H9 (cell line): ENCODE data around the gene KCNJ10. TPM values are rescaled to one million over a fixed set of nuclear protein-coding genes. Genes with fewer than 3 reads are reported as not detected.

Experiments
- DNase-seq: peaks from one replicate; pipeline ENCODE4 v3.0.0-alpha.2; 2017
- H2AFZ ChIP-seq: one replicate; pipeline ENCODE4 v1.6.1; 2013; ENCODE audit warnings: mild to moderate bottlenecking, low read length, control low read depth, moderate library complexity
- H2AK5ac ChIP-seq: 2 replicates; pipeline ENCODE4 v1.6.1; 2013; ENCODE audit warnings: low read length, control low read depth, mixed read lengths; ENCODE audit not compliant: insufficient read length
- H2BK120ac ChIP-seq: one replicate; pipeline ENCODE4 v1.6.1; 2013; ENCODE audit warnings: low read depth, mild to moderate bottlenecking, low read length, control low read depth, inconsistent platforms; ENCODE audit not compliant: poor library complexity, severe bottlenecking
- H2BK12ac ChIP-seq: 2 replicates; pipeline ENCODE4 v1.6.1; 2013; ENCODE audit warnings: low read length, control low read depth, mixed read lengths, low read depth; ENCODE audit not compliant: insufficient read length
- H2BK15ac ChIP-seq: 2 replicates; pipeline ENCODE4 v1.6.1; 2013; ENCODE audit warnings: low read depth, low read length, control low read depth
- H2BK20ac ChIP-seq: one replicate; pipeline ENCODE4 v1.6.1; 2013; ENCODE audit warnings: low read depth, mild to moderate bottlenecking, low read length, control low read depth, inconsistent platforms; ENCODE audit not compliant: poor library complexity, severe bottlenecking
- H2BK5ac ChIP-seq: 2 replicates; pipeline ENCODE4 v1.6.1; 2013; ENCODE audit warnings: low read length, control low read depth, mixed read lengths; ENCODE audit not compliant: insufficient read length
- H3K14ac ChIP-seq: 2 replicates; pipeline ENCODE4 v1.6.1; 2013; ENCODE audit warnings: low read length, control low read depth; ENCODE audit not compliant: insufficient read depth
- H3K18ac ChIP-seq: 2 replicates; pipeline ENCODE4 v1.6.1; 2013; ENCODE audit warnings: low read depth, mild to moderate bottlenecking, mixed read lengths, low read length, control low read depth; ENCODE audit not compliant: insufficient read length
- H3K23ac ChIP-seq: 2 replicates; pipeline ENCODE4 v1.6.1; 2013; ENCODE audit warnings: low read length, control low read depth, mixed read lengths, low read depth; ENCODE audit not compliant: insufficient read length
- H3K23me2 ChIP-seq: 2 replicates; pipeline ENCODE4 v1.6.1; 2013; ENCODE audit warnings: low read depth, mild to moderate bottlenecking, mixed read lengths, low read length, control low read depth; ENCODE audit not compliant: insufficient read length, poor library complexity, severe bottlenecking
- H3K27ac ChIP-seq: 2 replicates; pipeline ENCODE4 v1.5.1; 2013; ENCODE audit warnings: low read length, control low read depth, mixed read lengths, low read depth; ENCODE audit not compliant: insufficient read length
- H3K27me3 ChIP-seq: 2 replicates; pipeline ENCODE4 v1.6.1; 2013; ENCODE audit warnings: low read length, control low read depth, inconsistent platforms; ENCODE audit not compliant: insufficient read depth
- H3K4ac ChIP-seq: 2 replicates; pipeline ENCODE4 v1.6.1; 2013; ENCODE audit warnings: low read depth, mild to moderate bottlenecking, control low read depth, inconsistent platforms, low read length, moderate library complexity
- H3K4me1 ChIP-seq: 2 replicates; pipeline ENCODE4 v1.6.1; 2013; ENCODE audit warnings: low read length, control low read depth, inconsistent platforms; ENCODE audit not compliant: insufficient read depth
- H3K4me2 ChIP-seq: 2 replicates; pipeline ENCODE4 v1.6.1; 2013; ENCODE audit warnings: low read length, control low read depth, mixed read lengths; ENCODE audit not compliant: insufficient read length, insufficient read depth
- H3K56ac ChIP-seq: 2 replicates; pipeline ENCODE4 v1.6.1; 2013; ENCODE audit warnings: low read depth, mild to moderate bottlenecking, mixed read lengths, low read length, control low read depth; ENCODE audit not compliant: insufficient read length
- H3K79me1 ChIP-seq: 2 replicates; pipeline ENCODE4 v1.6.1; 2013; ENCODE audit warnings: low read depth, mild to moderate bottlenecking, moderate library complexity, low read length, control low read depth, inconsistent platforms; ENCODE audit not compliant: insufficient read depth, poor library complexity, severe bottlenecking
- H3K79me2 ChIP-seq: 2 replicates; pipeline ENCODE4 v1.6.1; 2013; ENCODE audit warnings: low read length, control low read depth, inconsistent platforms; ENCODE audit not compliant: insufficient read depth
- H3K9ac ChIP-seq: 2 replicates; pipeline ENCODE4 v1.6.1; 2013; ENCODE audit warnings: low read length, control low read depth, mixed read lengths; ENCODE audit not compliant: insufficient read length; ENCODE audit errors: extremely low read depth
- H3K9me3 ChIP-seq: one replicate; pipeline ENCODE4 v1.6.1; 2013; ENCODE audit warnings: low read depth, low read length, inconsistent platforms; ENCODE audit not compliant: control insufficient read depth
- H3T11ph ChIP-seq: one replicate; pipeline ENCODE4 v1.6.1; 2013; ENCODE audit warnings: mild to moderate bottlenecking, low read length, control low read depth, inconsistent platforms
- H4K20me1 ChIP-seq: one replicate; pipeline ENCODE4 v1.6.1; 2013; ENCODE audit not compliant: control insufficient read depth, insufficient read length, insufficient read depth
- H4K5ac ChIP-seq: 2 replicates; pipeline ENCODE4 v1.6.1; 2013; ENCODE audit warnings: low read depth, mild to moderate bottlenecking, mixed read lengths, low read length, control low read depth; ENCODE audit not compliant: insufficient read length
- H4K8ac ChIP-seq: replicated peaks from 2 replicates; pipeline ENCODE4 v1.6.1; 2013; ENCODE audit warnings: low read length, control low read depth, mixed read lengths, low read depth; ENCODE audit not compliant: insufficient read length
- H4K91ac ChIP-seq: 2 replicates; pipeline ENCODE4 v1.6.1; 2013; ENCODE audit warnings: low read depth, mild to moderate bottlenecking, moderate library complexity, mixed read lengths, low read length, control low read depth; ENCODE audit not compliant: insufficient read length
- H3K27ac Mint-ChIP-seq, 3 experiments: 2 replicates in 2 of 3; 3 replicates in 1 of 3; pipeline ENCODE4 v1.8.0; 2020 to 2021; ENCODE audit warnings: mixed read lengths in 3 of 3, mild to moderate bottlenecking in 1 of 3, moderate library complexity in 1 of 3
- H3K27me3 Mint-ChIP-seq: 2 replicates; pipeline ENCODE4 v1.8.0; 2021; ENCODE audit warnings: low read depth, mild to moderate bottlenecking, moderate library complexity, mixed read lengths
- H3K36me3 Mint-ChIP-seq, 3 experiments: 2 replicates in 2 of 3; 3 replicates in 1 of 3; pipeline ENCODE4 v1.8.0; 2020 to 2021; ENCODE audit warnings: low read depth in 3 of 3, mixed read lengths in 3 of 3; ENCODE audit not compliant: insufficient read depth in 1 of 3
- H3K4me1 Mint-ChIP-seq, 2 experiments: 2 replicates each; pipeline ENCODE4 v1.8.0; 2020; ENCODE audit warnings: mixed read lengths in 2 of 2
- H3K4me3 Mint-ChIP-seq, 2 experiments: 2 replicates in 1 of 2; 3 replicates in 1 of 2; pipeline ENCODE4 v1.8.0; 2020 to 2021; ENCODE audit warnings: mild to moderate bottlenecking in 2 of 2, mixed read lengths in 2 of 2, moderate library complexity in 1 of 2
- H3K9me3 Mint-ChIP-seq, 2 experiments: 2 replicates in 1 of 2; 3 replicates in 1 of 2; pipeline ENCODE4 v1.8.0; 2020; ENCODE audit warnings: mild to moderate bottlenecking in 2 of 2, mixed read lengths in 2 of 2, moderate library complexity in 1 of 2
- WGBS: extraction: QIAGEN DNeasy Blood & Tissue Kit; methylation state at CpG from one replicate; pipeline ENCODE4 v1.1.7; 2013; ENCODE audit warnings: missing lambda C conversion rate, low lambda C conversion rate, mixed read lengths; ENCODE audit not compliant: insufficient read length; ENCODE audit errors: extremely low coverage; 5-methylcytosine and 5-hydroxymethylcytosine counted together
- total RNA-seq: library from RNA; stranded (reverse); gene quantifications from 2 replicates; pipeline ENCODE4 v1.2.1, GENCODE V29; 2021
- TF ChIP-seq, protein P1 (sequence below): fragments of 200-600 bp; sonication (generic); conservative IDR thresholded peaks from 3 replicates; pipeline ENCODE4 v1.8.0; 2021; ENCODE audit warnings: antibody characterized with exemption, mild to moderate bottlenecking

Gene KCNJ10
- total RNA-seq, 1 experiment from 2014 or later: 0.44 TPM

DNA sequence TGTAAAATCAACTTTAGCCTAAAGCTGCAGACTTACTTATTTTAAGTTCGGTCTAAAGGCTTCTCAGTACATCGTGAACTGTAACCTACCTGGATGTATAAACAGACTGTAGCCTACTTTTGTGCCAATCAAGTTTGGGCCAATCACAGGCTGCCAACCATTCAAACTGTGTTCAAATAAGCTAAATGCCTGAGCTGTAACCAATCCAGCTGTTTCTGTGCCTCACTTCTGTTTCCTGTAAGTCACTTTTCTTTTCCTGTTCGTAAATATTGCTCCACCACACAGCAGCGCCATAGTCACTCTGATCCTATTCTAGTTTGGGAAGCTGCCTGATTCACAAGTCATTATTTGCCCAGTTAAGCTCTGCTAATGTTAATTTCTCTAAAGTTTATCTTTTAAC is 78.4 kb downstream of the KCNJ10 start:
- no peak for DNase-seq
- Histone ChIP-seq H2BK12ac (no peak overlapping the region), H3K56ac (no peak overlapping the region), H2AFZ (no peak overlapping the region), H2BK120ac (no peak overlapping the region), H3T11ph (no peak overlapping the region), H3K18ac (no peak overlapping the region), H3K23me2 (no peaks in the 10 kb centered on the region), H3K9me3 (no peaks in the 10 kb centered on the region), H3K4ac (no peak overlapping the region), H3K4me1 (peaks cover 2% of the 10 kb centered on the region; the same call in 1 of the 2 replicates), H2BK20ac (no peak overlapping the region), H3K4me2 (no peak overlapping the region), H2AK5ac (no peak overlapping the region), H4K20me1 (no peaks in the 10 kb centered on the region), H4K5ac (no peak overlapping the region), H3K9ac (no peak overlapping the region), H4K8ac (no peak overlapping the region), H3K27me3 (no peaks in the 10 kb centered on the region), H3K27ac (no peak overlapping the region), H3K79me1 (no peaks in the 10 kb centered on the region), H4K91ac (no peak overlapping the region), H2BK5ac (no peak overlapping the region), H3K14ac (no peak overlapping the region), H3K23ac (no peak overlapping the region), H2BK15ac (no peak overlapping the region), H3K79me2 (no peaks in the 10 kb centered on the region)
- H3K27ac Mint-ChIP-seq: no peak overlapping the region; a peak in 1 of 7 replicates
- H3K27me3 Mint-ChIP-seq: peaks cover 1% of the 10 kb centered on the region
- peaks cover 9 to 12% of the 10 kb centered on the region in 2 experiments; a peak in 3 of 4 replicates for H3K4me1 Mint-ChIP-seq
- no CpG with 5 or more reads among the region's 4 CpGs for WGBS
- H3K36me3 Mint-ChIP-seq: no peaks in the 10 kb centered on the region
- H3K4me3 Mint-ChIP-seq: no peak overlapping the region
- TF ChIP-seq, protein P1, sequence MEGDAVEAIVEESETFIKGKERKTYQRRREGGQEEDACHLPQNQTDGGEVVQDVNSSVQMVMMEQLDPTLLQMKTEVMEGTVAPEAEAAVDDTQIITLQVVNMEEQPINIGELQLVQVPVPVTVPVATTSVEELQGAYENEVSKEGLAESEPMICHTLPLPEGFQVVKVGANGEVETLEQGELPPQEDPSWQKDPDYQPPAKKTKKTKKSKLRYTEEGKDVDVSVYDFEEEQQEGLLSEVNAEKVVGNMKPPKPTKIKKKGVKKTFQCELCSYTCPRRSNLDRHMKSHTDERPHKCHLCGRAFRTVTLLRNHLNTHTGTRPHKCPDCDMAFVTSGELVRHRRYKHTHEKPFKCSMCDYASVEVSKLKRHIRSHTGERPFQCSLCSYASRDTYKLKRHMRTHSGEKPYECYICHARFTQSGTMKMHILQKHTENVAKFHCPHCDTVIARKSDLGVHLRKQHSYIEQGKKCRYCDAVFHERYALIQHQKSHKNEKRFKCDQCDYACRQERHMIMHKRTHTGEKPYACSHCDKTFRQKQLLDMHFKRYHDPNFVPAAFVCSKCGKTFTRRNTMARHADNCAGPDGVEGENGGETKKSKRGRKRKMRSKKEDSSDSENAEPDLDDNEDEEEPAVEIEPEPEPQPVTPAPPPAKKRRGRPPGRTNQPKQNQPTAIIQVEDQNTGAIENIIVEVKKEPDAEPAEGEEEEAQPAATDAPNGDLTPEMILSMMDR: no peak
- no peaks in the 10 kb centered on the region for H3K9me3 Mint-ChIP-seq
